H1 (cell line): ENCODE data around the gene FYTTD1. TPM values are rescaled to one million over a fixed set of nuclear protein-coding genes. Genes with fewer than 3 reads are reported as not detected.

Experiments
- CTCF ChIA-PET: fragments of 300-600 bp; sonication (Branson Sonifier 250); formaldehyde crosslinking; loops from one replicate; lab custom pipeline; 2021; ENCODE audit not compliant: partially characterized antibody; lab: Charles Lee
- POLR2A ChIA-PET: fragments of 300-600 bp; sonication (Branson Sonifier 250); formaldehyde crosslinking; loops from one replicate; lab custom pipeline; 2021; ENCODE audit warnings: inconsistent platforms; ENCODE audit not compliant: partially characterized antibody; lab: Charles Lee
- DNase-seq, 2 experiments: peaks; one replicate each; pipeline versions ENCODE4 v3.0.0 to v3.0.0-alpha.2; 2010 to 2022; ENCODE audit warnings: low spot score in 2 of 2, low read depth in 1 of 2, mixed read lengths in 1 of 2
- FAIRE-seq: peaks from 2 replicates; lab custom pipeline; 2011; peaks lifted over from hg19 to GRCh38; lab: Jason Lieb, UNC
- H2AFZ ChIP-seq: 2 replicates; pipeline ENCODE4 v1.8.1; 2012; ENCODE audit warnings: low read length, inconsistent platforms
- H2AK5ac ChIP-seq: 2 replicates; pipeline ENCODE4 v1.6.1; 2013; ENCODE audit warnings: low read depth, low read length
- H2BK120ac ChIP-seq: replicated peaks from 2 replicates; pipeline ENCODE3; 2013; ENCODE audit warnings: low read depth, low read length, inconsistent platforms
- H2BK12ac ChIP-seq: 2 replicates; pipeline ENCODE4 v1.6.1; 2013; ENCODE audit warnings: low read depth, low read length
- H2BK15ac ChIP-seq: 2 replicates; pipeline ENCODE4 v1.6.1; 2013; ENCODE audit warnings: low read length
- H2BK20ac ChIP-seq: 2 replicates; pipeline ENCODE4 v1.6.1; 2013; ENCODE audit warnings: low read length
- H2BK5ac ChIP-seq: 2 replicates; pipeline ENCODE4 v1.6.1; 2013; ENCODE audit warnings: low read depth, low read length
- H3K14ac ChIP-seq: 2 replicates; pipeline ENCODE4 v1.6.1; 2013; ENCODE audit warnings: inconsistent platforms; ENCODE audit not compliant: insufficient read length
- H3K18ac ChIP-seq: 2 replicates; pipeline ENCODE4 v1.6.1; 2013; ENCODE audit warnings: low read length; ENCODE audit errors: extremely low read depth
- H3K23ac ChIP-seq: 2 replicates; pipeline ENCODE4 v1.6.1; 2013; ENCODE audit warnings: inconsistent platforms; ENCODE audit not compliant: insufficient read length
- H3K23me2 ChIP-seq: 2 replicates; pipeline ENCODE4 v1.6.1; 2013; ENCODE audit warnings: low read depth, low read length
- H3K27ac ChIP-seq: 2 replicates; pipeline ENCODE4 v1.6.1; 2011; ENCODE audit warnings: low read depth, low read length, inconsistent platforms
- H3K27me3 ChIP-seq, 4 experiments: replicated peaks in 1 of 4; 1 replicate in 1 of 4; 2 replicates in 3 of 4; pipeline versions ENCODE4 v1.6.1 to v1.8.1; 2011 to 2013; ENCODE audit warnings: low read length in 3 of 4, mild to moderate bottlenecking in 3 of 4, inconsistent platforms in 2 of 4, mixed read lengths in 2 of 4, moderate library complexity in 1 of 4; ENCODE audit not compliant: control insufficient read depth in 3 of 4, insufficient read depth in 3 of 4; ENCODE audit errors: extremely low read depth in 1 of 4
- H3K36me3 ChIP-seq, 4 experiments: 2 replicates each; pipeline versions ENCODE4 v1.6.1 to v1.8.1; 2011 to 2013; ENCODE audit warnings: mild to moderate bottlenecking in 4 of 4, low read length in 3 of 4, moderate library complexity in 2 of 4, control low read depth in 1 of 4, inconsistent platforms in 1 of 4; ENCODE audit not compliant: insufficient read depth in 4 of 4, control insufficient read depth in 2 of 4
- H3K4ac ChIP-seq: replicated peaks from 2 replicates; pipeline ENCODE3; 2013; ENCODE audit warnings: low read length, low read depth, mixed read lengths, inconsistent platforms; ENCODE audit not compliant: insufficient read length
- H3K4me1 ChIP-seq, 4 experiments: replicated peaks in 1 of 4; 1 replicate in 1 of 4; 2 replicates in 3 of 4; pipeline versions ENCODE4 v1.6.1 to v1.8.1; 2011 to 2013; ENCODE audit warnings: low read length in 3 of 4, inconsistent platforms in 2 of 4, mixed read lengths in 1 of 4; ENCODE audit not compliant: insufficient read depth in 4 of 4, control insufficient read depth in 3 of 4
- H3K4me2 ChIP-seq, 2 experiments: 2 replicates each; pipeline versions ENCODE4 v1.6.1 to v1.8.1; 2011 to 2013; ENCODE audit warnings: low read depth in 2 of 2, low read length in 2 of 2, control low read depth in 1 of 2, inconsistent platforms in 1 of 2, mild to moderate bottlenecking in 1 of 2; ENCODE audit not compliant: insufficient read depth in 1 of 2
- H3K4me3 ChIP-seq, 4 experiments: fragments of 200-600, 300-600 bp in 1 of 4; sonication (generic), shearing (Covaris generic), sonication (Bioruptor Twin) in 1 of 4; 2 replicates each; pipeline versions ENCODE4 v1.5.1 to v1.8.1; 2011 to 2016; ENCODE audit warnings: low read length in 4 of 4, low read depth in 3 of 4, control low read depth in 2 of 4, inconsistent platforms in 2 of 4, mild to moderate bottlenecking in 2 of 4, mixed read lengths in 1 of 4, moderate library complexity in 1 of 4; ENCODE audit not compliant: insufficient read depth in 2 of 4; ENCODE audit errors: extremely low read depth in 1 of 4
- H3K56ac ChIP-seq: replicated peaks from 2 replicates; pipeline ENCODE3; 2013; ENCODE audit warnings: low read depth, mild to moderate bottlenecking, mixed read lengths, low read length, inconsistent platforms; ENCODE audit not compliant: insufficient read length
- H3K79me1 ChIP-seq: 2 replicates; pipeline ENCODE4 v1.6.1; 2013; ENCODE audit warnings: low read depth, low read length, control low read depth
- H3K79me2 ChIP-seq, 2 experiments: 2 replicates each; pipeline versions ENCODE4 v1.6.1 to v1.8.1; 2012 to 2013; ENCODE audit warnings: low read length in 2 of 2, mild to moderate bottlenecking in 2 of 2, inconsistent platforms in 1 of 2; ENCODE audit not compliant: insufficient read depth in 2 of 2, control insufficient read depth in 1 of 2
- H3K9ac ChIP-seq, 4 experiments: replicated peaks in 1 of 4; 1 replicate in 1 of 4; 2 replicates in 3 of 4; pipeline versions ENCODE4 v1.6.1 to v1.8.1; 2011 to 2013; ENCODE audit warnings: low read depth in 3 of 4, low read length in 3 of 4, control low read depth in 2 of 4, mild to moderate bottlenecking in 2 of 4, moderate library complexity in 2 of 4, inconsistent platforms in 1 of 4; ENCODE audit errors: extremely low read depth in 1 of 4
- H3K9me3 ChIP-seq, 2 experiments: 2 replicates each; pipeline versions ENCODE4 v1.6.1 to v1.8.1; 2012 to 2013; ENCODE audit warnings: mild to moderate bottlenecking in 2 of 2, moderate library complexity in 2 of 2, control low read depth in 1 of 2, inconsistent platforms in 1 of 2, low read depth in 1 of 2, low read length in 1 of 2, mixed read lengths in 1 of 2; ENCODE audit not compliant: insufficient read depth in 2 of 2
- H4K20me1 ChIP-seq, 2 experiments: replicated peaks in 1 of 2; 2 replicates each; pipeline versions ENCODE3 to v1.8.1; 2011 to 2013; ENCODE audit warnings: inconsistent platforms in 2 of 2, low read length in 2 of 2, mild to moderate bottlenecking in 1 of 2; ENCODE audit not compliant: insufficient read depth in 2 of 2, control insufficient read depth in 1 of 2
- H4K5ac ChIP-seq: 2 replicates; pipeline ENCODE4 v1.6.1; 2013; ENCODE audit warnings: low read length, low read depth, mixed read lengths, inconsistent platforms; ENCODE audit not compliant: insufficient read length
- H4K8ac ChIP-seq: 2 replicates; pipeline ENCODE4 v1.8.0; 2013; ENCODE audit warnings: mild to moderate bottlenecking, moderate library complexity, low read length, inconsistent platforms; ENCODE audit not compliant: insufficient read depth; ENCODE audit errors: extremely low read depth
- H4K91ac ChIP-seq: replicated peaks from 2 replicates; pipeline ENCODE3; 2013; ENCODE audit warnings: low read length, mixed read lengths, inconsistent platforms; ENCODE audit not compliant: insufficient read length
- RAD21 ChIP-seq, 2 experiments: IDR thresholded peaks in 1 of 2; conservative IDR thresholded peaks in 1 of 2; 2 replicates each; pipeline ENCODE4 v1.6.1; 2011; ENCODE audit warnings: low read depth in 2 of 2, low read length in 2 of 2, improper control_type of control experiment in 1 of 2, inconsistent platforms in 1 of 2, mild to moderate bottlenecking in 1 of 2, moderate library complexity in 1 of 2
- SP1 ChIP-seq: IDR thresholded peaks from 2 replicates; pipeline ENCODE4 v1.6.1; 2011; ENCODE audit warnings: low read depth, low read length
- WGBS, 2 experiments: shearing (Covaris generic) in 1 of 2; methylation state at CpG; one replicate each; pipeline versions ENCODE4 v1.1.6 to v1.1.7; 2013 to 2015; ENCODE audit warnings: low lambda C conversion rate in 2 of 2, mixed read lengths in 2 of 2, inconsistent platforms in 1 of 2, low coverage in 1 of 2, missing lambda C conversion rate in 1 of 2; ENCODE audit not compliant: insufficient replicate concordance in 2 of 2, insufficient coverage in 1 of 2, insufficient read length in 1 of 2; ENCODE audit errors: extremely low coverage in 1 of 2, missing lambda C conversion rate in 1 of 2; 5-methylcytosine and 5-hydroxymethylcytosine counted together
- polyA plus RNA-seq, 7 experiments: library from polyadenylated mRNA; depleted of rRNA in 3 of 7; stranded (reverse) in 5 of 7; unstranded in 2 of 7; fragments of >200 nt in 5 of 7; fragments of 200-250 nt in 2 of 7; gene quantifications; 1 replicate in 5 of 7; 2 replicates in 1 of 7; 4 replicates in 1 of 7; pipeline versions ENCODE4 v1.2.1 to v1.2.3, GENCODE V29; 2011 to 2013; ENCODE audit warnings: missing spikeins in 2 of 7, mixed read lengths in 2 of 7
- total RNA-seq: library from RNA; stranded (reverse); fragmentation: NEBNext Ultra II Directional; extraction: Animal tissue kit (Norgen Biotek cat#: 25700); gene quantifications from 2 replicates; pipeline ENCODE4 v1.2.1, GENCODE V29; 2021
- TF ChIP-seq, protein P1 (sequence below), 3 experiments: IDR thresholded peaks; 1 replicate in 2 of 3; 2 replicates in 1 of 3; pipeline versions ENCODE4 v1.5.1 to v1.6.1; 2011; ENCODE audit warnings: low read length in 3 of 3, mild to moderate bottlenecking in 3 of 3, inconsistent platforms in 2 of 3, low read depth in 1 of 3, moderate library complexity in 1 of 3; ENCODE audit not compliant: insufficient read depth in 1 of 3; ENCODE audit errors: control extremely low read depth in 1 of 3

Gene FYTTD1
- total and polyA plus RNA-seq, 2 of the 8 experiments (the other 6 are each of a cell fraction or from before 2014, with no cell fraction given) = 3.1 to 24.4 TPM

DNA sequence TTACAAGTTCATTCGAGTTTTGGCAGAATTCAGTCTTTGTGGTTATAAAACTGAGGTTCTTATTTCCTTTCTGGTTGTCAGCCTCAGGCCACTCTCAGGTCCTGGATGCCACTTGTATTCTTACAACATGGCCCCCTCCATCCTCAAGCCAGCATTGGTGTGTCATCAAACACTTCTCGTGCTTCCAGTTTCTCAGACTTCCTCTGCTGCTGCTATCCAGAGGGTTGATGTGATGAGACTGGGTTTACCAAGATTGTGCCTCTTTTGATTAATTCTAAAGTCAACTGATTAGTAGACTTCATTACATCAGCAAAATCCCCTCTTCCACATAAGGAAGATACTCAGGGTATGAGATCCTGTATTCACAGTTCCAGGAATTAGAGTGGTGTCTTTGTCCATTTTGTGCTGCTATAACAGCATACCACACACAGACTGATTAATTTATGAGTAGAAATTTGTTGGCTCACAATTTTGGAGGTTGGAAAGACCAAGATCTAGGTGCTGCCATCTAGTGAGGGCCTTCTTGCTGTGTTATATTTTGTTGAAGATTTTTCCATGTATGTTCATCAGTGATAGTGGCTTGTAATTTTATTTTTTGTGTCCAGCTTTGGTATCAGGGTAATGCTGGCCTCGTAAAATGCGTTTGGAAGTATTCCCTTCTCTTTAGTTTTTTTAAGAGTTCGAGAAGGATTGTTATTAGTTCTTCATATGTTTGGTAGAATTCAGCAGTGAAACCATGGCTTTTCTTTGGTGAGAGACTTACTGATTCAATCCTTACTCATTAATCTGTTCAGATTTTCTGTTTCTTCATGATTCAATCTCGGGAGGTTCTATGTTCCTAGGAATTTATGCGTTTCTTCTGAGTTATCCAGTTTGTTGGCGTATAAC lies 52.5 kb downstream of the FYTTD1 start:
- H3K27ac ChIP-seq = no peak overlapping the region
- no peak overlapping the region for H4K91ac ChIP-seq
- H3K18ac ChIP-seq = no peak overlapping the region
- H3K23me2 ChIP-seq = no peaks in the 10 kb centered on the region
- H3K9me3 ChIP-seq = no peaks in the 10 kb centered on the region
- H3K79me1 ChIP-seq = peaks cover 8% of the 10 kb centered on the region
- no peaks in the 10 kb centered on the region for H3K27me3 ChIP-seq
- H3K4me1 ChIP-seq = no peaks in the 10 kb centered on the region
- H4K20me1 ChIP-seq = peaks cover 0 to 5% of the 10 kb centered on the region in 2 experiments
- no peak overlapping the region for H3K4me2 ChIP-seq
- H2AK5ac ChIP-seq = no peak overlapping the region
- WGBS, 2 experiments = 81 to 100% methylated on average over 1 to 8 of the region's 8 CpGs
- no peak overlapping the region for H2BK15ac ChIP-seq
- no peak overlapping the region for H2BK20ac ChIP-seq
- H3K79me2 ChIP-seq = peaks cover 6 to 90% of the 10 kb centered on the region in 2 experiments; a peak in 2 of 4 replicates
- POLR2A ChIA-PET = interaction anchor here (1.1 to 1.9 kb wide), 2 partner anchors 11 to 27 kb away, joined by 3 to 7 read pairs; partner anchors contain the start of gene LRCH3
- H2BK120ac ChIP-seq = no peak overlapping the region
- no peaks in the 10 kb centered on the region for H3K36me3 ChIP-seq
- H3K9ac ChIP-seq = no peak overlapping the region
- H4K8ac ChIP-seq = no peak overlapping the region
- no peak overlapping the region for H3K4ac ChIP-seq
- no peak for FAIRE-seq
- no peak overlapping the region for H2BK12ac ChIP-seq
- no peak overlapping the region for H2AFZ ChIP-seq
- peak; percentile 16 to 22; a peak in 2 of 4 replicates for TF ChIP-seq RAD21 (IDR thresholded peaks at IDR 0.05 in 1 of 2, conservative IDR thresholded peaks at IDR 0.05 in 1 of 2; ENCODE audit: low read depth in 2 of 2, low read length in 2 of 2)
- TF ChIP-seq, protein P1, sequence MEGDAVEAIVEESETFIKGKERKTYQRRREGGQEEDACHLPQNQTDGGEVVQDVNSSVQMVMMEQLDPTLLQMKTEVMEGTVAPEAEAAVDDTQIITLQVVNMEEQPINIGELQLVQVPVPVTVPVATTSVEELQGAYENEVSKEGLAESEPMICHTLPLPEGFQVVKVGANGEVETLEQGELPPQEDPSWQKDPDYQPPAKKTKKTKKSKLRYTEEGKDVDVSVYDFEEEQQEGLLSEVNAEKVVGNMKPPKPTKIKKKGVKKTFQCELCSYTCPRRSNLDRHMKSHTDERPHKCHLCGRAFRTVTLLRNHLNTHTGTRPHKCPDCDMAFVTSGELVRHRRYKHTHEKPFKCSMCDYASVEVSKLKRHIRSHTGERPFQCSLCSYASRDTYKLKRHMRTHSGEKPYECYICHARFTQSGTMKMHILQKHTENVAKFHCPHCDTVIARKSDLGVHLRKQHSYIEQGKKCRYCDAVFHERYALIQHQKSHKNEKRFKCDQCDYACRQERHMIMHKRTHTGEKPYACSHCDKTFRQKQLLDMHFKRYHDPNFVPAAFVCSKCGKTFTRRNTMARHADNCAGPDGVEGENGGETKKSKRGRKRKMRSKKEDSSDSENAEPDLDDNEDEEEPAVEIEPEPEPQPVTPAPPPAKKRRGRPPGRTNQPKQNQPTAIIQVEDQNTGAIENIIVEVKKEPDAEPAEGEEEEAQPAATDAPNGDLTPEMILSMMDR (IDR thresholded peaks at IDR 0.05; ENCODE audit: control extremely low read depth in 1 of 3, insufficient read depth in 1 of 3, low read depth in 1 of 3, low read length in 3 of 3) = peak in 1 of 3 experiments; percentile 38; a peak in 2 of 4 replicates
- TF ChIP-seq SP1 = no peak
- H3K23ac ChIP-seq = no peak overlapping the region
- H3K4me3 ChIP-seq = no peak overlapping the region
- H4K5ac ChIP-seq = no peak overlapping the region
- CTCF ChIA-PET = interaction anchor here (0.8 to 3.3 kb wide), 12 partner anchors 8 to 204 kb away, joined by 3 to 18 read pairs (median 4); partner anchors contain the start of gene LRCH3
- H3K56ac ChIP-seq = no peak overlapping the region
- H2BK5ac ChIP-seq = no peak overlapping the region
- DNase-seq = no peak
- no peak overlapping the region for H3K14ac ChIP-seq
